Thyroid gland (tissue), 4 donors: ENCODE results near the gene LHPP. TPM values are rescaled to one million over a fixed set of nuclear protein-coding genes. Genes with fewer than 3 reads are reported as not detected.

Source experiments
- DNase-seq, 2 donors: peaks; one replicate each; pipeline ENCODE4 v3.0.0-alpha.2; 2019
- H3K27ac ChIP-seq, 3 donors: fragments of 200-600 bp; sonication (generic); 1 replicate in 2 of 3; 2 replicates in 1 of 3; pipeline ENCODE4 v1.5.1; 2016 to 2019; ENCODE audit warnings: mild to moderate bottlenecking in 1 of 3, moderate library complexity in 1 of 3
- H3K27me3 ChIP-seq: fragments of 200-600 bp; sonication (generic); one replicate; pipeline ENCODE4 v1.5.1; 2019
- H3K36me3 ChIP-seq, 2 donors: fragments of 200-600 bp; sonication (generic); one replicate each; pipeline ENCODE4 v1.5.1; 2016 to 2019
- H3K4me1 ChIP-seq, 2 donors: fragments of 200-600 bp; sonication (generic); one replicate each; pipeline ENCODE4 v1.5.1; 2017 to 2019
- H3K4me3 ChIP-seq, 3 donors: fragments of 200-600 bp; sonication (generic); replicated peaks in 1 of 3; 1 replicate in 2 of 3; 2 replicates in 1 of 3; pipeline ENCODE4 v1.5.1; 2016; ENCODE audit warnings: mild to moderate bottlenecking in 1 of 3
- H3K9me3 ChIP-seq: fragments of 200-600 bp; sonication (generic); one replicate; pipeline ENCODE4 v1.5.1; 2017
- CTCF ChIP-seq, 6 experiments: fragments of 200-600 bp in 3 of 6; fragments of 450-650 bp in 3 of 6; sonication (generic) in 3 of 6; IDR thresholded peaks; one replicate each; pipeline ENCODE4 v1.5.1; 2016 to 2019; ENCODE audit warnings: antibody characterized with exemption in 6 of 6, mild to moderate bottlenecking in 2 of 6, inconsistent platforms in 1 of 6, moderate library complexity in 1 of 6
- POLR2A ChIP-seq, 2 donors: fragments of 450-650 bp; IDR thresholded peaks; one replicate each; pipeline ENCODE4 v1.6.1; 2017; ENCODE audit warnings: antibody characterized with exemption in 2 of 2, mild to moderate bottlenecking in 2 of 2, moderate library complexity in 1 of 2
- WGBS, 2 donors: methylation state at CpG; one replicate each; pipeline ENCODE4 v1.1.5; 2017; 5-methylcytosine and 5-hydroxymethylcytosine counted together
- intact Hi-C: fragments of 100-400 bp; cut with DNase I; formaldehyde crosslinking; loops from one replicate; pipeline ENCODE4 v1.15.1; 2023
- total RNA-seq, 4 donors: library from RNA; depleted of rRNA; stranded (reverse); fragments of >200 nt; gene quantifications; one replicate each; pipeline ENCODE4 v1.2.3, GENCODE V29; 2016

LHPP gene
- total RNA-seq, 4 donors from 2014 or later = 8.3 to 69.9 (median 48.3) TPM

DNA sequence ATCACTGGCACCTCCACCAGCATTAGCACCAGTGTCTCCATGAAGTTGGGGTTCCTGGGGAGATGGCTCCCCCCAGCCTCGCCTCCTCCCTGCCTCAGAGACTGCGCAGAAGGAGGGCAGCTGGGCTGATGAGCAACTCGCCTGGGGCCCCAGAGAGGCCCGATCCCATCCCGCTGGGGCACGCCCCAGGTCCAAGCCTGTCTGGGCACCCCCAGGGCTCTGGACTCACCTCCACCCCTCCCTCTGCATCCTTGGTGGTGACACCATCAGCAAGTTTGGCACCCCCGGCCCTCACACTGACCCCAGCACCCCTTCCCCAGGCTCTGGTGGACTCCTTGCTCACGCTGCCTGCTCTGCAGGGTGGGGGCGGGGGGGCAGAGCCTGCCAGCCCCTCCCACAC, 89.5 kb downstream of the LHPP start:
- Histone ChIP-seq H3K36me3 (no peaks in the 10 kb centered on the region), H3K27ac (no peak overlapping the region), H3K4me1 (no peaks in the 10 kb centered on the region), H3K9me3 (no peaks in the 10 kb centered on the region), H3K4me3 (no peak overlapping the region), H3K27me3 (no peaks in the 10 kb centered on the region)
- TF ChIP-seq CTCF (IDR thresholded peaks at IDR 0.05) = no peak
- no peak for TF ChIP-seq POLR2A (IDR thresholded peaks at IDR 0.05)
- WGBS, 2 donors = 98% methylated on average over 9 of the region's 9 CpGs; no CpG with 5 or more reads in 1 of the 2 donors
- intact Hi-C loops = no loop called here
- DNase-seq = no peak

DNA sequence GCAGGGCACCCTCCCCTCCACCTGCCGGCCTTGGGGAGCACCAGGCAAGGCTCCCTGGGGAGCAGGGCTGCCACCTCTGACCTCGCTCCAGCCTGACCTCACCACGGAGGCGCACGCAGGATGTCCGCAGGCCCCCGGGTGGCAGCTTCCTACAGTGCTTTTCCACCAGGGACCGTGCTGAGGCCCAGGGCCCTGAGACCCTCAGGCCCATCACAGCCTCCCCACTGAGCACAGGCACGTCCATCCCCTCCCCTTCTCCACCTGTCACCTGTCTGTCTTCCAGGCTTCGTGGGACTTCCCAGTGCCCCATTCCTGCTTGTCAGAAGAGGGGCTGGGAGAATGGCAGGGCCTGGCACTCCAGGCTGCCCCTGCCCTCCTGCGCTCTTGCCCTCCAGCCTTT, 90.1 kb downstream of the LHPP start:
- no peaks in the 10 kb centered on the region for H3K27me3 ChIP-seq
- no peaks in the 10 kb centered on the region for H3K4me1 ChIP-seq
- H3K36me3 ChIP-seq = no peaks in the 10 kb centered on the region
- intact Hi-C loops = no loop called here
- H3K27ac ChIP-seq = no peak overlapping the region
- 94 to 96% methylated on average over 5 to 10 of the region's 11 CpGs for WGBS, 2 donors
- TF ChIP-seq CTCF (IDR thresholded peaks at IDR 0.05) = no peak
- no peak for TF ChIP-seq POLR2A (IDR thresholded peaks at IDR 0.05)
- no peak for DNase-seq
- no peaks in the 10 kb centered on the region for H3K9me3 ChIP-seq
- H3K4me3 ChIP-seq = no peak overlapping the region

DNA sequence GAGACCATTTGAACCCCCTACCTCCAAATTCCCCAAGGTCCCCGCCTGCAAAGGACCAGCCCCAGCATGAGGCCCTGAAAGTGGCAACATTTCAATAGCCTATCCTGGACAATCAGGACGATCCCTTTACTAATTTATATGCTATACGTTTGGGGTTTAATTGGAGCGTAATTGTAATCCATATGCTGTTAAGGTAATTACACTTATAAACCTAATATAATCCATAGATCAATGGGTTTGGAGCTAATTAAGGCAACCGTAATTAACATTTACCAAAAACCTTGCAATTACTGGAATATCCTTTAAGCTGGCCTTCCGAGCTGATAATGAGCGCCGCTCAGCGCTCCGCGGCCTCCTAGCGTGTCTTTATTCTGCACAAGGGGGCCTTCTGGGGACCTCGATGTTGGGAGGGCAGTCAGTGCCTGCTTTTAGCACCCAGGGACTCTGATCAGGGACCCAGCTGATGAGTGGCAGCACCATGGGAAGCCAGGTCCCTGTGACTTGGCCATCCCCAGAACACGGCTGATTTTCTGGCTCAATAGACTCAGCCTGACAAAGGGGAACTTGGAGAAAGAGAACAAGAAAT, 91.2 kb downstream of the LHPP start:
- no peak for DNase-seq
- 91 to 94% methylated on average over 14 of the region's 14 CpGs for WGBS, 2 donors

DNA sequence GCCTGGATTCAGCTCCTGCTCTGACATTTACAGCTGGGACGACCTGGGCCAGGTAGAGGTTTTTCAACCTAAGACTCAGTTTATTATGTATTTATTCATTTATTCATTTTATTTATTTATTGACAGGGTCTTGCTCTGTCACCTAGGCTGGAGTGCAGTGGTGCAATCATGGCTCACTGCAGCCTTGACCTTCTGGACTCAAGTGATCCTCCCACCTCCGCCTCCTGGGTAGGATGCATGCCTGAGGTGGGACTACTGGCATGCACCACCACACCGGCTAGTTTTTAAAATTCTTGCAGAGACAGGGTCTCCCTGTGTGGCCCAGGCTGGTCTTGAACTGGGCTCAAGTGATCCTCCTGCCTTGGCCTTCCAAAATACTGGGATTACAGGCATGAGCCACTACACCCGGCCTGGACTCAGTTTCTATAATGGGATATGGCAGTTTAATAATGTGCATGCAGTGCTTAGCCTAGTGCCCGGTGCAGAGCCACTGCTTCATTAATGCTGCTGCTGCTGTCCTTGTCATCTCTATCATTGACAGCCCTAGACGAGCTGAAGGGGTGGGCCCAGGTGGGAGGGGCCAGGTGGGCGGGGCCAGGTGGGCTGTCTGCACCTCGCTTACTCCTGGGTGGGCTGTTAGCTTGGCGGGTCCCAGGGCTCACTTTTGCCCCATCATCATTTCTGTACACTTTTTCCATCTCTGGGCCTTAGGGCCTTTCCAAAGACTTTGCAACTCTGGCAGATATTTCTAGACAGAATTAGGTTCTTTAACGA, 92.6 kb downstream of the LHPP start:
- TF ChIP-seq POLR2A (IDR thresholded peaks at IDR 0.05) = no peak
- TF ChIP-seq CTCF (IDR thresholded peaks at IDR 0.05) = no peak
- no peak for DNase-seq
- Histone ChIP-seq H3K9me3 (no peaks in the 10 kb centered on the region), H3K27me3 (no peaks in the 10 kb centered on the region), H3K4me1 (no peaks in the 10 kb centered on the region), H3K4me3 (no peak overlapping the region), H3K36me3 (no peaks in the 10 kb centered on the region), H3K27ac (no peak overlapping the region)
- 84 to 90% methylated on average over 10 of the region's 10 CpGs for WGBS, 2 donors
- intact Hi-C loops = no loop called here

More for the DNA sequence above, 91.2 kb downstream of the LHPP start:
- TF ChIP-seq POLR2A (IDR thresholded peaks at IDR 0.05) (no peak), CTCF (IDR thresholded peaks at IDR 0.05) (no peak)
- Histone ChIP-seq H3K27me3 (no peaks in the 10 kb centered on the region), H3K4me3 (no peak overlapping the region), H3K27ac (no peak overlapping the region), H3K9me3 (no peaks in the 10 kb centered on the region), H3K36me3 (no peaks in the 10 kb centered on the region), H3K4me1 (no peaks in the 10 kb centered on the region)
- intact Hi-C loops = no loop called here

DNA sequence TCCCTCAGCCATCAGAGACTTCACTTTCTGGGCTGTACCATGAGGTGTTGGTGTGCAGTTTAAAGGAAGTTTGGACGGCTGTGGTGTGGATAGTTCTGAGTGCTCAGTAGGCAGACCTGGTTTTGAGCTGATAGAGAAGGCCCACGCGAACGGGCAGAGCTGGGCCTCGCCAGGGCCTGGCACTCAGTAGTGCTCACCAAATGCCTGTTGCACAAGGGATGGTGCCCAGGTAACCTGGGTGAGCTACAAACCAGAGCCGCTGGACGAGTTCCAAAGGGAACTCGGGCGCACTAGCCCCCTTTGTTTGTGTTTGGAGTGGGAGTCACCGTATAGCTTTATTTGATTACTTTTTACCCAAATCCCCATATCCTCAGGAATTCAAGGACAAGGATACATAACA, 95.5 kb downstream of the LHPP start:
- TF ChIP-seq CTCF (IDR thresholded peaks at IDR 0.05) (no peak), POLR2A (IDR thresholded peaks at IDR 0.05) (no peak)
- WGBS, 2 donors = 75 to 87% methylated on average over 7 to 10 of the region's 10 CpGs
- Histone ChIP-seq H3K4me3 (no peak overlapping the region), H3K4me1 (peaks cover 0 to 13% of the 10 kb centered on the region in 2 donors), H3K27ac (no peak overlapping the region), H3K36me3 (no peaks in the 10 kb centered on the region), H3K9me3 (no peaks in the 10 kb centered on the region), H3K27me3 (no peaks in the 10 kb centered on the region)
- no peak for DNase-seq
- intact Hi-C loops = no loop called here
